Astrocyte of the spinal cord (primary cell): ENCODE results near the gene GAK.

ENCODE experiments used
- DNase-seq: peaks from one replicate; pipeline ENCODE4 v3.0.0; 2011; ENCODE audit warnings: low read depth, low spot score
- H3K4me3 ChIP-seq: 2 replicates; pipeline ENCODE4 v1.5.1; 2011; ENCODE audit warnings: low read depth, mild to moderate bottlenecking, low read length, moderate library complexity
- in situ Hi-C: cut with HindIII; loops from 2 replicates; pipeline ENCODE4 v1.10.0; 2017; ENCODE audit warnings: low sequenced_read_pairs
- TF ChIP-seq, protein P1 (sequence below): IDR thresholded peaks from 2 replicates; pipeline ENCODE4 v1.5.1; 2012; ENCODE audit warnings: low read depth, mild to moderate bottlenecking, low read length, inconsistent platforms

Gene GAK

DNA sequence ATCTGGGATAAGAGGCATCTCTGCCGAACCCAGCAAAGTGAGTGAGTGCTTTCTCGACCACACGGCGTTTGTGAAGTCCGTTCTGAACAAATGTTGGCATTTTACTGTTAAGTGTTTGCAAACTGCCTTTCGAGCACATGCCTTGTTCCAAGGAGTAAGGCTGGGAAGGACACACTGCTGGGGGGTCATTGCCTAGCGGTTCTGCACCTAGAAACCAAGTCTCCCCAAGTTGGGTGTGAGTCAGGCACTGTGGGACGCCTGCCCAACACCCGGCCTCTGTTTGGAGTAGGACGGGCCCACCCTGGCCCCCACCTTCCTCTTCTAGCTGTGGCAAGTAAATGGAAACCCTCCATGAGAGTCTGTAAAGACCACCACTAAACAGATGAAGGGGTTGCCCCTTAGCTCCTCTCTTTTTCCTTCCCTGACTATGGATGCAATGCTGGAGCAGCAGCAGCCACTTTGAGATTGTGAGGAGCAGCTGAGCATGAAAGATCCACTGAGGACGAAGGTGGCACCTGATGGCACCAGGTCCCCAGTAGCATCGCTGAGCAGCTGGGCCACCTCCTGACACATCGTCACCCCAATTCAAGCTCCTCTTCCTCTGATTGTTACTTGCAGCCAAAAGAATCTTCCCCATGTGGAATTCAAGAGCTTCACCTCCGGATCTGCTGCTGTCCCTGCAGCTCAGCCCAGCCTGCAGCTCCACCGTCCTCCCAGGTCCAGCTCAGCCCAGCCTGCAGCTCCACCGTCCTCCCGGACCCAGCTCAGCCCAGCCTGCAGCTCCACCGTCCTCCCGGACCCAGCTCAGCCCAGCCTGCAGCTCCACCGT, 112.5 kb downstream of the GAK start:
- DNase-seq = no peak
- in situ Hi-C loops = no loop called here
- H3K4me3 ChIP-seq = no peak overlapping the region
- TF ChIP-seq, protein P1, sequence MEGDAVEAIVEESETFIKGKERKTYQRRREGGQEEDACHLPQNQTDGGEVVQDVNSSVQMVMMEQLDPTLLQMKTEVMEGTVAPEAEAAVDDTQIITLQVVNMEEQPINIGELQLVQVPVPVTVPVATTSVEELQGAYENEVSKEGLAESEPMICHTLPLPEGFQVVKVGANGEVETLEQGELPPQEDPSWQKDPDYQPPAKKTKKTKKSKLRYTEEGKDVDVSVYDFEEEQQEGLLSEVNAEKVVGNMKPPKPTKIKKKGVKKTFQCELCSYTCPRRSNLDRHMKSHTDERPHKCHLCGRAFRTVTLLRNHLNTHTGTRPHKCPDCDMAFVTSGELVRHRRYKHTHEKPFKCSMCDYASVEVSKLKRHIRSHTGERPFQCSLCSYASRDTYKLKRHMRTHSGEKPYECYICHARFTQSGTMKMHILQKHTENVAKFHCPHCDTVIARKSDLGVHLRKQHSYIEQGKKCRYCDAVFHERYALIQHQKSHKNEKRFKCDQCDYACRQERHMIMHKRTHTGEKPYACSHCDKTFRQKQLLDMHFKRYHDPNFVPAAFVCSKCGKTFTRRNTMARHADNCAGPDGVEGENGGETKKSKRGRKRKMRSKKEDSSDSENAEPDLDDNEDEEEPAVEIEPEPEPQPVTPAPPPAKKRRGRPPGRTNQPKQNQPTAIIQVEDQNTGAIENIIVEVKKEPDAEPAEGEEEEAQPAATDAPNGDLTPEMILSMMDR = no peak

DNA sequence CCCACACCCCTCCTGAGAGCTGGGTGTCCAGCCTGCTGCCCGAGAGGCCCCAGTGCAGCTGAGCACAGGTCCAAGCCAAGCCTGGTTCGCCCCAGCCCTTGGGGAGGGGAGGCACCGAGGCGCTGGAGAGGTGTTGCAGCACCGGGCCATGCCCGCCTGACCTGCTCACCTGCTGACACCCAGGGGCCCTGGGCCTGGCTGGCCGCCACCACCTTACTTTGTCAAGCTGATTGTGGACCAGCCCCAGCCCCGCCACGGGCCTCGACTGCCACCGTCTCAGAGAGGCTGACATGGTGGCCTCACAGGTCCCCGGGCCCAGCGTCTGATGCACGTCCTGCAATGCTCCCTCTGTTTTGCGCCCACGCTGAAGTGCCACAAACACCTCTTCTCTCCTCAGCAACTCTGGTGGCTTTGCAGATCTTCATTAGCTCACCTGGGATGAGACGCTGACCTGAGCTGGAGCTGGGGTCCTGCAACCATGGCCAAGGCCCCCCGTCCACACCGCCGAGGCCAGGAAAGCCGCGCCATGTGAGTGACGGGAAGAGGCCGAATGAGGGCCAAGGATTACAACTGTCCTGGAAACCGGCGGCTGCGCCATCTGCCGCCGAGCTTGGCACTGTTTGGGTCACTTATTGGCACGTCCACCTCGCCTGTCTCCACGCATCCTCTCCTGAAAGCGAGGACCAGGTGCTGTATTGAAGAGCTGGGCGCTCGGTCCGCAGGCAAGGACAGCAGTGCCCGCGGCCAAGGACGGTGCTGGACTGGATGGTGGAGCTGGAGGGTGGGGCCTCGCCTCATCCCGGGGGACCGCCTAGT, 113.8 kb downstream of the GAK start:
- H3K4me3 ChIP-seq = no peak overlapping the region
- TF ChIP-seq, protein P1 = no peak
- in situ Hi-C loops = no loop called here
- DNase-seq = no peak

DNA sequence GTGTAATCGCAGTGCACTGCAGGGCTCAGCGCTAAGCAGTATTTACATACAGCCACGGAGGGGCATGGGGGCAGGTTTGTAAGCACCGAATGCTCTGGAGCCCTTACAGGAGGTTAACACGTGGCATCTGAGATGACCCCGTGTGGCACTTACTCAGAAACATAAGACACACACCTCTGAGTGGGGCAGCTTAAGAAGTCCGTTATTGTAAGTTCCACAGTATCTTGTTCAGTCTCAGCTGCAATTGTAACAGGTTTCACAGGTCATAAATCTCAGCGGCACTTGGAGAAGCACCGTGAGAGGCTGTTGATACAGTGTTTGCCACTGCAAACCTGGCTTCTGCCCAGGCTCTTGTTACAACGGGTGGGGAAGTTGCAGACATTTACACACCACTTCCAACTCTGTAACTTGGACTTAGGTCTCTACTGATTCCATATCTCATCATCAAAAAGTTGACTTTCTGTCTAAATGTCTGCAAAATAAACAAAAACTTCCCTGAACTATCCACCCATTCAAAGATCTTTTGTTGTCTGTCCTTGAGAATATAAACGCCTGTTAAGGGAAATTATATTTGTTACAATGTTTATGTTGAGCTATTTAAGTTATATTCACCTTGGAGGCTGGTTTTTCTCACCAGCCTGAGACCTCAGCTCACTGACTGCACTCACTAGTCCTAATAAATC, 116.5 kb downstream of the GAK start:
- in situ Hi-C loops = no loop called here
- TF ChIP-seq, protein P1 = no peak
- DNase-seq = no peak
- H3K4me3 ChIP-seq = no peak overlapping the region

DNA sequence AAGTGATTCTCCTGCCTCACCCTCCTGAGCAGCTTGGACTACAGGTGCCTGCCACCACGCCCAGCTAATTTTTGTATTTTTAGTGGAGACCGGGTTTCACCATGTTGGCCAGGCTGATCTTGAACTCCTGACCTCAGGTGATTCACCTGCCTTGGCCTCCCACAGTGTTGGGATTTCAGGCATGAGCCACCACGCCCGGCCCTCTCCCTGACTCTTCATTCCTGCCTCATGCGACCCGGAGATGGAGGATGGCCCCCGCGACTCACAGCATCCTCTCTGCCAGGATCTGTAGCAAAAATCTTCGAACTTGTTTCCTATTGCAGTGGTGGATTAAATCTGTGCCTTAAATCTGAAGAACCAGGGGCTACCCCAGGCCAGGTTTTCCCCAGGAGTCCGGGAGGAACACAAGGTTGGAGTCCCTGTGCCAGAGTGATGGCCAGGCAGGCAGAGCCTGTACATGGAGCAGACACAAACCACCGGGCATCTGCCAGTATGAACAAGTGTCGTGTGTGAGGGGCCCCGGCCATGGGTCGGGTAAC, 117.7 kb downstream of the GAK start:
- no peak for DNase-seq
- in situ Hi-C loops = no loop called here
- no peak overlapping the region for H3K4me3 ChIP-seq
- TF ChIP-seq, protein P1 = no peak

DNA sequence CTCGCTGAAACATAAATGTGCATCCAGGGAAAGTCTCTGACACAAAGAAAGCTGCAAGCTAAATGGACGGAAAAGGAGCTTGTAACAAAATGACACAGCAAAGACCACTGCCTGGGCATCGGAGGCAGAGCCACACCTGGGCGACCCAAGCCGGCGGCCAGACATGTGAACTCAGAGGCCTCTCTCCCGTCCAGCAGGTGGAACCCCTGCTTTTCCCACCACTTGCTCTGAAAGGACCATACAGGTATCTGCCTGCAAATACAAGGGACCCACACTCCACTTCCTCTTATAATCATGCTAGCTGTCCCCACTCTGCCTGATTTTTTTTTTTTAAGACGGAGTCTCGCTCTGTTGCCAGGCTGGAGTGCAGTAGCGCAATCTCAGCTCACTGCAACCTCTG, 118.2 kb downstream of the GAK start:
- H3K4me3 ChIP-seq = no peak overlapping the region
- TF ChIP-seq, protein P1 = no peak
- no peak for DNase-seq
- in situ Hi-C loops = no loop called here

DNA sequence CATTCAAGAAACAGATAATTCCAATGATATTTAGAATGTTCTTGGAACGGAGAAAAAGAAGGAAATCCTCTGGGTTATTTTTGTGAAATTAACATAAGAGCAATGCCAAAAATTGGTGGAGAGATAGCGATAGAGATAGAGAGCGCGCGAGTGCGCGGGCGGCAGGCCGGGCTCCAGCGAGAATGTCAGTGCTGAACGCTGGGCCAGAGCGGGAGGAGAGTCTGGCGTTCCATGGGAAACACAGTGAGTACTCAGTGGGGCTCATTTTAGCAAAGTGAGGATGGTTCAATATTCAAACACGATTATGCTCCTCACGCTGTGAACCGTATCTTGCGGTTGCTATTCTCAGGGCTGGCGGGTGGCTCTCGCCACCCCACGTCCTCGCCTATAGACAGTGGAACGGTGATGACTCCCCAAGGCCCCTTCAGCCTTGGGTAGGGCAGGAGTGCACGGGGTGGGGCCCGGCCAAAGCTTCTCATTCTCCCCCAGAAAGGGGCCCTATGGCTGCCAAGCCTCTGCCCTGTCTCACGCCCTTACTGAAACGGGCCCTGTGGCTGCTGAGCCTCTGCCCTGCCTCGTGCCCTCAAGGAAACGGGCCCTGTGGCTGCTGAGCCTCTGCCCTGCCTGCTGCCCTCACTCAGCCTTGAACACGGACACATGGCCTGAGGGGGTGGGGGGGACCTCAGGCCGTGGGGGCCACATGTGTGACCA, 123.1 kb downstream of the GAK start:
- DNase-seq = no peak
- TF ChIP-seq, protein P1 = no peak

More for the DNA sequence above, 123.1 kb downstream of the GAK start:
- in situ Hi-C loops = no loop called here
- H3K4me3 ChIP-seq = no peak overlapping the region
